GM10248 (cell line): ENCODE data around the gene ERGIC1.

ENCODE experiments used
- CTCF ChIA-PET: fragments of 300-600 bp; sonication (Branson Sonifier 250); formaldehyde crosslinking; extraction: SDS; loops from one replicate; lab custom pipeline; 2021; ENCODE audit warnings: antibody characterized with exemption; lab: Yijun Ruan, JAX
- POLR2A ChIA-PET: fragments of 350-650 bp; sonication (Branson Sonifier 250); formaldehyde crosslinking; extraction: SDS; loops from one replicate; lab custom pipeline; 2020; ENCODE audit warnings: antibody characterized with exemption; lab: Yijun Ruan, JAX
- DNase-seq: peaks from one replicate; pipeline ENCODE4 v3.0.0; 2012; ENCODE audit errors: extremely low spot score
- TF ChIP-seq, protein P1 (sequence below): IDR thresholded peaks from 2 replicates; pipeline ENCODE4 v1.5.1; 2012; ENCODE audit warnings: mild to moderate bottlenecking, low read depth; ENCODE audit errors: extremely low read depth, missing control alignments, control extremely low read depth

The ERGIC1 gene

DNA sequence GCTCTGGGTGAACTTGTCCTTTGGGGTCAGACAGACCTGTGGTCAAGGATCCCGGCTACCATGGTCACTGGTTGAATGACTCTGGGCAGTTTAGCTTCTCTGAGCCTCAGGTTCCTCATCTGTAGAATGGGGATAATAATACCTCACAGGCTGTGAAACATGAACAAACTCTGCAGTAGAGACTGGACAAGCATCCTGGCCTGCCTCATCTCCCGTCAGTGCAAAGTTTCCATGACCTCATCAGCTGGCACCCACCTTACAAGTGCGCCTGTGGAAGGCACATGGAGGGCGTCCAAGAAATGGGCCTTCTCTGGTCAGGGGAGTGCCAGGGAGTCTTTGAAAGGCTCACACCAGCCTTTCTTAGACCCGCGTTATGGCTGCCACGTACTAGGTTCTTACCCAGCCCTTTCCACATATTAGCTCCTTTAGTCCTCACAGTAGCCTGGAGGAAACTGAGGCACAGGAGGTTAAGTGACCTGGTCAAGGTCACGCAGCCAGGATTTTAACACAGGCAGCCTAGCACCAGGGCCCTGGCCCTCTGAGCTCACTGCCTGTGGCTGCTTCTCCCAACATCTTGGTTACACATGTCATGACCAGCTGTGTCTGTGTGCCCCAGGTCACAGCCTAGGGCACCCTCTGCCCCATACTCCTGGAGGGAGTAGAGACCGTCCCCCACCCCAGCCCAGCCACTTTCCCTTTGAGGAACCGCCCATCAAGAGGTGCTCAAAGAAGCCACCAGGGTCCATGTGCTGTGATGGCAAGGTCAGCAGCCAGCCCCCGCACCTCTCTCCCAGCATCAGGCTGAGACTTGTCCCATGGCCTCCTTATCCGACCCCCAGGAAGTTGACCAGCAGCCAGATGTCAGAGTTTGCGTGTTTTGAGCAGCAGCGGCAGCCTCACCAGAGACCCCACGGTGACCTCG, 85.7 kb downstream of the ERGIC1 start:
- CTCF ChIA-PET = interaction anchor here (0.9 to 4.4 kb wide), 5 partner anchors 9 to 209 kb away, joined by 3 to 28 read pairs (median 4); no protein-coding TSS in a partner anchor
- TF ChIP-seq, protein P1, sequence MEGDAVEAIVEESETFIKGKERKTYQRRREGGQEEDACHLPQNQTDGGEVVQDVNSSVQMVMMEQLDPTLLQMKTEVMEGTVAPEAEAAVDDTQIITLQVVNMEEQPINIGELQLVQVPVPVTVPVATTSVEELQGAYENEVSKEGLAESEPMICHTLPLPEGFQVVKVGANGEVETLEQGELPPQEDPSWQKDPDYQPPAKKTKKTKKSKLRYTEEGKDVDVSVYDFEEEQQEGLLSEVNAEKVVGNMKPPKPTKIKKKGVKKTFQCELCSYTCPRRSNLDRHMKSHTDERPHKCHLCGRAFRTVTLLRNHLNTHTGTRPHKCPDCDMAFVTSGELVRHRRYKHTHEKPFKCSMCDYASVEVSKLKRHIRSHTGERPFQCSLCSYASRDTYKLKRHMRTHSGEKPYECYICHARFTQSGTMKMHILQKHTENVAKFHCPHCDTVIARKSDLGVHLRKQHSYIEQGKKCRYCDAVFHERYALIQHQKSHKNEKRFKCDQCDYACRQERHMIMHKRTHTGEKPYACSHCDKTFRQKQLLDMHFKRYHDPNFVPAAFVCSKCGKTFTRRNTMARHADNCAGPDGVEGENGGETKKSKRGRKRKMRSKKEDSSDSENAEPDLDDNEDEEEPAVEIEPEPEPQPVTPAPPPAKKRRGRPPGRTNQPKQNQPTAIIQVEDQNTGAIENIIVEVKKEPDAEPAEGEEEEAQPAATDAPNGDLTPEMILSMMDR = no peak
- DNase-seq = no peak
- POLR2A ChIA-PET = no interaction called here

GRCh38 chr5:172920447-172920849, 86.4 kb downstream of the ERGIC1 start:
- CTCF ChIA-PET = interaction anchor here (0.9 to 4.4 kb wide), 5 partner anchors 8 to 209 kb away, joined by 3 to 28 read pairs (median 4); no protein-coding TSS in a partner anchor
- TF ChIP-seq, protein P1 = no peak
- POLR2A ChIA-PET = no interaction called here
- DNase-seq = no peak

DNA sequence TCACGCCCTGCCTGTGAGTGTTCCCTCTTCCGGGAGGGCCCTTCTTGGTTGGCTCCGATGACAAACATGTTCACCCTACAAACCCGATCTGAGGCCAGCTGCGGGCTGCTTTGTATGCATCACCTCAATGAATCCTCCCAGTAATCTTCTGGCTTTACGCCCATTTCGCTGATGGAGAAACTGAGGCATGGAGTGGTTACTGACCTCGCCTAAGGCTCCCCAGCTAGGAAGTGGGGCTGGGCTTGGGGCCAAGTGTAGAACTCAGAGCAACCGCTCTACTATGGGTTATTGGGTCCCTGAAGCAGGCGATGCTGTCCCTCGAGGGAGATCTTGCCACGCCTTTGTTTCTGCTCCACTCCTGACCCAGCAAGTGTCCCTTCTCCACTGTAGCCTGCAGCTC, 86.9 kb downstream of the ERGIC1 start:
- TF ChIP-seq, protein P1 = no peak
- DNase-seq = no peak
- CTCF ChIA-PET = interaction anchor here (1.0 to 4.4 kb wide), 3 partner anchors 11 to 210 kb away, joined by 3 to 28 read pairs (median 4); no protein-coding TSS in a partner anchor
- POLR2A ChIA-PET = no interaction called here

DNA sequence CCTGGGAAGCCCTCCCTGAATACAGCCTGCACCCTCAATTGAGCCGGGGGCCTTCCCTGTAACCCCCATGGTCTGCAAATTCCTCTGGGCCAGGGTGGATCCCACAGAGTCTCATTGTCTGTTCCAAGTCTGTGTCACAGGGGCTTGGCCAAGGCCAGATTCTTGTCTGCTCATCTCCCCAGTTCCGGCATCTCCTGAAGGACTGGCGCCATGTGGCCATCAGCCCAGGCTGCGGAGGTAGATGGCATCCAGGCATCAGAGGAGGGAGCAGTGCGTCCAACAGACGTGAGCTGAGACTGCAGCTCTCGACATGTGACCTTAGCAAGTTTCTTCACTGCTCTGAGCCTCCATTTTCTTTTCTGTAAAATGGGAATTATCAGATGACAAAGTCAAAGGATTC, 87.9 kb downstream of the ERGIC1 start:
- no peak for DNase-seq
- ChIA-PET CTCF (interaction anchor here (4.4 kb wide), 1 partner anchor 10 kb away, joined by 28 read pairs; no protein-coding TSS in a partner anchor), POLR2A (no interaction called here)
- TF ChIP-seq, protein P1 = no peak

- ChIA-PET POLR2A (no interaction called here), CTCF (interaction anchor here (1.0 to 1.8 kb wide), 4 partner anchors 9 to 216 kb away, joined by 3 to 8 read pairs (median 4); no protein-coding TSS in a partner anchor)
- DNase-seq = no peak
- TF ChIP-seq, protein P1 = no peak
Measured at GRCh38 chr5:172923539-172923938, 89.5 kb downstream of the ERGIC1 start.

- TF ChIP-seq, protein P1 = no peak
- ChIA-PET CTCF (interaction anchor here (0.7 to 5.1 kb wide), 5 partner anchors 9 to 212 kb away, joined by 3 to 54 read pairs (median 5); partner anchors contain the start of genes DUSP1 and RPL26L1), POLR2A (no interaction called here)
- DNase-seq = no peak
Measured at GRCh38 chr5:172925336-172925948, 91.4 kb downstream of the ERGIC1 start.
